Measurements from ENCODE around the gene QSOX1. TPM values are rescaled to one million over a fixed set of nuclear protein-coding genes. Genes with fewer than 3 reads are reported as not detected.
A peak's percentile ranks its signal among the peaks of the same experiment; 100 is the strongest.

The QSOX1 gene
- total and polyA plus RNA-seq, 9 of the 15 experiments (the other 6 are each of a cell fraction or from before 2014, with no cell fraction given), result 4.0 to 53.1 (median 15.0) TPM

DNA sequence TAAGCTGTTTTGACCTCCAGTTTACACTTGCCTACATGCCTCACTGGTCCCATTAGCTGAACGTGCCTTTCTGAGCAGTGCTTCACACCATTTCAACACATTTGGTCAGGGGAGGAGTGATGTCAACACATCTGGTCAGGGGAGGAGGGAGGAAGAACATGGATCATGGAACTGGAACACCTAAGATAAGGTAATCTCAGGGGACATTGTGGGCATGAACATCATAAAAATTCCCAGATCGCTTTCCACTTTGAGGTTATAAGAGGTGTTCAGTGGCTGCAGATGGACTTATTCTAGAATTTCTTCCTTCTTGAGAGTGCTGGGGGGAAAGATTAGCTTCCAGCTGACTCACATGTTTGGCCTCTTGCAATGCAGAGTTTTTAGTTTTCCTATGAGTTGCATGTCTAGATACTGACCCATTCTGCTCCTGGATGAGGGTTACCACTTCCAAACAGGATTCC lies 2.0 kb downstream of the QSOX1 start (continued):
- TF ChIP-seq, protein P1, sequence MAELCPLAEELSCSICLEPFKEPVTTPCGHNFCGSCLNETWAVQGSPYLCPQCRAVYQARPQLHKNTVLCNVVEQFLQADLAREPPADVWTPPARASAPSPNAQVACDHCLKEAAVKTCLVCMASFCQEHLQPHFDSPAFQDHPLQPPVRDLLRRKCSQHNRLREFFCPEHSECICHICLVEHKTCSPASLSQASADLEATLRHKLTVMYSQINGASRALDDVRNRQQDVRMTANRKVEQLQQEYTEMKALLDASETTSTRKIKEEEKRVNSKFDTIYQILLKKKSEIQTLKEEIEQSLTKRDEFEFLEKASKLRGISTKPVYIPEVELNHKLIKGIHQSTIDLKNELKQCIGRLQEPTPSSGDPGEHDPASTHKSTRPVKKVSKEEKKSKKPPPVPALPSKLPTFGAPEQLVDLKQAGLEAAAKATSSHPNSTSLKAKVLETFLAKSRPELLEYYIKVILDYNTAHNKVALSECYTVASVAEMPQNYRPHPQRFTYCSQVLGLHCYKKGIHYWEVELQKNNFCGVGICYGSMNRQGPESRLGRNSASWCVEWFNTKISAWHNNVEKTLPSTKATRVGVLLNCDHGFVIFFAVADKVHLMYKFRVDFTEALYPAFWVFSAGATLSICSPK (IDR thresholded peaks at IDR 0.05; ENCODE audit: borderline replicate concordance), result no peak
- TF ChIP-seq NFE2L1 (tag; IDR thresholded peaks at IDR 0.05; ENCODE audit: borderline replicate concordance, low read depth), result no peak
- TF ChIP-seq MCM7 (IDR thresholded peaks at IDR 0.05), result no peak
- TF ChIP-seq FOXP1 (CRISPR knock-in tag; IDR thresholded peaks at IDR 0.05), result no peak
- TF ChIP-seq, protein P2, sequence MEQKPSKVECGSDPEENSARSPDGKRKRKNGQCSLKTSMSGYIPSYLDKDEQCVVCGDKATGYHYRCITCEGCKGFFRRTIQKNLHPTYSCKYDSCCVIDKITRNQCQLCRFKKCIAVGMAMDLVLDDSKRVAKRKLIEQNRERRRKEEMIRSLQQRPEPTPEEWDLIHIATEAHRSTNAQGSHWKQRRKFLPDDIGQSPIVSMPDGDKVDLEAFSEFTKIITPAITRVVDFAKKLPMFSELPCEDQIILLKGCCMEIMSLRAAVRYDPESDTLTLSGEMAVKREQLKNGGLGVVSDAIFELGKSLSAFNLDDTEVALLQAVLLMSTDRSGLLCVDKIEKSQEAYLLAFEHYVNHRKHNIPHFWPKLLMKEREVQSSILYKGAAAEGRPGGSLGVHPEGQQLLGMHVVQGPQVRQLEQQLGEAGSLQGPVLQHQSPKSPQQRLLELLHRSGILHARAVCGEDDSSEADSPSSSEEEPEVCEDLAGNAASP (IDR thresholded peaks at IDR 0.05), result no peak
- no peak for TF ChIP-seq IRF2 (CRISPR knock-in tag; IDR thresholded peaks at IDR 0.05)
- no peak for TF ChIP-seq PHF20 (IDR thresholded peaks at IDR 0.05; ENCODE audit: partially characterized antibody)
- no peak for TF ChIP-seq BDP1 (IDR thresholded peaks at IDR 0.05; ENCODE audit: insufficient read depth, insufficient read length)
- peak; percentile 30; the same call in 1 of the 2 replicates for TF ChIP-seq ATF7 (IDR thresholded peaks at IDR 0.05)
- TF ChIP-seq JUN (IDR thresholded peaks at IDR 0.05; ENCODE audit: borderline replicate concordance, low read depth, low read length), result no peak
- TF ChIP-seq JUN (CRISPR knock-in tag; IDR thresholded peaks at IDR 0.05; ENCODE audit: borderline replicate concordance), result no peak
- no peak for TF ChIP-seq ZNF12 (CRISPR knock-in tag; IDR thresholded peaks at IDR 0.05)
- TF ChIP-seq FOXK1 (CRISPR knock-in tag; IDR thresholded peaks at IDR 0.05; ENCODE audit: borderline replicate concordance), result no peak
- TF ChIP-seq FUS (optimal IDR thresholded peaks at IDR 0.05; ENCODE audit: low read depth, low read length), result no peak
- no peak for TF ChIP-seq DACH1 (IDR thresholded peaks at IDR 0.05; ENCODE audit: partially characterized antibody)
- TF ChIP-seq, protein P3, sequence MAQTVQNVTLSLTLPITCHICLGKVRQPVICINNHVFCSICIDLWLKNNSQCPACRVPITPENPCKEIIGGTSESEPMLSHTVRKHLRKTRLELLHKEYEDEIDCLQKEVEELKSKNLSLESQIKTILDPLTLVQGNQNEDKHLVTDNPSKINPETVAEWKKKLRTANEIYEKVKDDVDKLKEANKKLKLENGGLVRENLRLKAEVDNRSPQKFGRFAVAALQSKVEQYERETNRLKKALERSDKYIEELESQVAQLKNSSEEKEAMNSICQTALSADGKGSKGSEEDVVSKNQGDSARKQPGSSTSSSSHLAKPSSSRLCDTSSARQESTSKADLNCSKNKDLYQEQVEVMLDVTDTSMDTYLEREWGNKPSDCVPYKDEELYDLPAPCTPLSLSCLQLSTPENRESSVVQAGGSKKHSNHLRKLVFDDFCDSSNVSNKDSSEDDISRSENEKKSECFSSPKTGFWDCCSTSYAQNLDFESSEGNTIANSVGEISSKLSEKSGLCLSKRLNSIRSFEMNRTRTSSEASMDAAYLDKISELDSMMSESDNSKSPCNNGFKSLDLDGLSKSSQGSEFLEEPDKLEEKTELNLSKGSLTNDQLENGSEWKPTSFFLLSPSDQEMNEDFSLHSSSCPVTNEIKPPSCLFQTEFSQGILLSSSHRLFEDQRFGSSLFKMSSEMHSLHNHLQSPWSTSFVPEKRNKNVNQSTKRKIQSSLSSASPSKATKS (CRISPR knock-in tag; IDR thresholded peaks at IDR 0.05), result no peak
- TF ChIP-seq NR3C1 (CRISPR knock-in tag; IDR thresholded peaks at IDR 0.05), result no peak
- no peak for TF ChIP-seq ETV5 (CRISPR knock-in tag; IDR thresholded peaks at IDR 0.05; ENCODE audit: low read depth)
- TF ChIP-seq, protein P4, sequence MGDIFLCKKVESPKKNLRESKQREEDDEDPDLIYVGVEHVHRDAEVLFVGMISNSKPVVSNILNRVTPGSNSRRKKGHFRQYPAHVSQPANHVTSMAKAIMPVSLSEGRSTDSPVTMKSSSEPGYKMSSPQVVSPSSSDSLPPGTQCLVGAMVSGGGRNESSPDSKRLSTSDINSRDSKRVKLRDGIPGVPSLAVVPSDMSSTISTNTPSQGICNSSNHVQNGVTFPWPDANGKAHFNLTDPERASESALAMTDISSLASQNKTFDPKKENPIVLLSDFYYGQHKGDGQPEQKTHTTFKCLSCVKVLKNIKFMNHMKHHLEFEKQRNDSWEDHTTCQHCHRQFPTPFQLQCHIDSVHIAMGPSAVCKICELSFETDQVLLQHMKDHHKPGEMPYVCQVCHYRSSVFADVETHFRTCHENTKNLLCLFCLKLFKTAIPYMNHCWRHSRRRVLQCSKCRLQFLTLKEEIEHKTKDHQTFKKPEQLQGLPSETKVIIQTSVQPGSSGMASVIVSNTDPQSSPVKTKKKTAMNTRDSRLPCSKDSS (IDR thresholded peaks at IDR 0.05; ENCODE audit: low read depth, partially characterized antibody), result no peak
- no peak for TF ChIP-seq NONO (IDR thresholded peaks at IDR 0.05; ENCODE audit: low read depth in 2 of 2, low read length in 1 of 2)
- no peak for TF ChIP-seq ETV6 (IDR thresholded peaks at IDR 0.05; ENCODE audit: borderline replicate concordance in 1 of 2, low read depth in 2 of 2, low read length in 1 of 2)
- no peak for TF ChIP-seq ETV6 (CRISPR knock-in tag; IDR thresholded peaks at IDR 0.05; ENCODE audit: borderline replicate concordance)
- TF ChIP-seq SREBF2 (CRISPR knock-in tag; IDR thresholded peaks at IDR 0.05), result no peak
- peak; percentile 89 for TF ChIP-seq TCF3 (CRISPR knock-in tag; IDR thresholded peaks at IDR 0.05)
- TF ChIP-seq ZNF143 (CRISPR knock-in tag; IDR thresholded peaks at IDR 0.05), result no peak

Measured in K562 (cell line).